Measurements from ENCODE around the gene SLC35E1.

SLC35E1 gene

DNA sequence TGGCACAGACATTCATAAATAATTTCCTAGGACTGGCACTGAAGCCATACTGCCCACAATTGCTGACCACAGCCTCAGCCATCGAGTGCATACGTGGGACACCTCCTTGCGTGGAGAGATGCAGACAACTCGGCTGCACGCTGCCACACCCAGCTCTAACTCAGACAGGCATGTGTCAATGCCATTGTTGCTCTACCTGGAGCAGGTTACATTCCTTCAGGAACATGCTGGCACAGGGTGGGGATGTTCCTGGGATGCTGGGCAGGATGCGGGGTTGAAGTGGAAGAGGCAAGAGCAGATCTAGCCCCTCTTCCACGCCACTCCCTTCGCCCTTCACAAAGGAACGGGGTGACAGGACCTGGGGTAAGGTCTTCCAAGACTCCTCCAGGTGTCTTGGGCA is 24.2 kb upstream of the SLC35E1 start:
- no peak for DNase-seq

GRCh38 chr19:16595097-16595496 is 22.9 kb upstream of the SLC35E1 start:
- DNase-seq, result no peak

DNA sequence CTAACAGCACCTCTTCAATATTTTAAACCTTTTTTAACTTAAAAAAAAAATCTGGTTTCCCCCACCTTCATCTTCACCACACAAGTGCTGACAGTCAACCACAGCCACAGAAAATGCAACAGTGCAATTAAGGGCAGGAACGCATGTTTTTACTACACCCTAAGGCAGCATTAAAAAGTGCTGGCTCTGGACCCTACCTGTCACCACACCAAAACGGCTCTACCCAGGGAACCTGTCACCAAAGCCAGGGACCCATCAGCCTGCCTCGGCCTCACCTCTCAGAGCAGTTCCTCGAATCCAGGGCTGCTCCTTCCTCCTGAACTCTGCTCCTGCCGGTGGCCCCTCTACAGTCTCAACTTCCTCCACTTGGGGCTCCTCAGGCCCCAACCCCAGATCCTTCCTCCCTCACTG is 22.5 kb upstream of the SLC35E1 start:
- DNase-seq, result peak; percentile 57

DNA sequence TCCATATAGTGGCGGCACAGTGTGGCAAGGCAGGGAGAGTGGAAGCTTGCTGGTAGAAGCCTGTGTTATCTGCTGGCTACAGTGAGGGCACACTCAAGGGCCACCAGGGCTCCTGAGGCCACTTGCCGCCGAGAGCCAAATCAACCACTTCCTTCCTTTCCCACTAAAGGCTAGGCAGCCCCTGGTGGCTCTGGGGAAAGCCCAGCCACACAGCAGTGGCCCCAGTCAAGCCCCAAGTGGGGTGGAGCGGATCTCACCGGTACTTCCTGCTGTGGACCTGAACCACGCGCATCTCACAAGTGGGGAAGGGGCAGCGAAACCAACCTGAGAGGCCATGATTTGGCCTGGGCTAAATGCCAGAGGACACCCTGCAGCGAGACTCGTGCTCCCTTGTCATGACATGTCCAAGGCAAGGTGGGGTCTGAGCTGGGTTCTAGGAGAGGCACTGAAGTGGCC is 21.9 kb upstream of the SLC35E1 start:
- DNase-seq, result peak; percentile 53

GRCh38 chr19:16593181-16593580 is 21.0 kb upstream of the SLC35E1 start:
- DNase-seq, result no peak

GRCh38 chr19:16591803-16592556 is 19.8 kb upstream of the SLC35E1 start:
- no peak for DNase-seq

DNA sequence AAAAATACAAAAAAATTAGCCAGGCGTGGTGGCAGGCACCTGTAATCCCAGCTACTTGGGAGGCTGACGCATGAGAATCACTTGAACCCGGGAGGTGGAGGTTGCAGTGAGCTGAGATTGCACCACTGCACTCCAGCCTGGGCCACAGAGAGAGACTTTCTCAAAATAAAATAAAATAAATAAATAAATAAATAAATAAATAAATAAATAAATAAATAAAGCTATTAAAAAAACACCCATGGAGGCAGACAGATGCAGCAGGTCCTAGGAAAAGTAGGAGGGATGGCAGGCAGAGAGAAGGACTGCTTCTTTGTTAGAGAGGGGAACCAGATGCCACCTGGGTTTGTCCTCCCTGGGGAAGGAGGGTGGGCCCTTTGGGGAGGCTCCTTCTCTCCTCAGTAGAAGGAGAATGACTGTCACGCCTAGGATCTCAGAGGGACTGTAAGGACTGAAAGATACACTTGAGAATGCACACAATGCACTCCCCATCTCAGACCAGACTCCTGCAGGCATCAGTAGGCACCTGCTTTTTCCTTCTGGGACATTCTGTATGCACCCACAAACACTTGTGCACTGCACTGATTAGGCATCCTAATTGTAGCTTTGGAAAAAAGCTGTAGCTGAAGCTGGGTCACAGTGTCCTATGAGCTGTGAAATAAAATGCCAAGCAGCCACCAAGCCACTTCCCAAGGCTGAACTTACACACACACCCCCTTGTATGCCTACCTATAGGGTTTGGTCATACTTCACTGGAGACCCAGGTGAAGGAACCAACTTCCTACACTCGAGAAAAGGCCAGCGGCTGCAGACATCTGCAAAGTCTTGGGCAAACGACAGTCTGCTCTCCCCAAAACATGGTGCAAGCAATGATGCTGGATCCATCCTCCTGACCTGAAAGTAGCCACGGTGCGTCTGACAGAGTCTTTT is 18.9 kb upstream of the SLC35E1 start:
- DNase-seq, result no peak

GRCh38 chr19:16589917-16590316 is 17.7 kb upstream of the SLC35E1 start:
- no peak for DNase-seq

GRCh38 chr19:16588824-16589577 is 16.8 kb upstream of the SLC35E1 start:
- no peak for DNase-seq

DNA sequence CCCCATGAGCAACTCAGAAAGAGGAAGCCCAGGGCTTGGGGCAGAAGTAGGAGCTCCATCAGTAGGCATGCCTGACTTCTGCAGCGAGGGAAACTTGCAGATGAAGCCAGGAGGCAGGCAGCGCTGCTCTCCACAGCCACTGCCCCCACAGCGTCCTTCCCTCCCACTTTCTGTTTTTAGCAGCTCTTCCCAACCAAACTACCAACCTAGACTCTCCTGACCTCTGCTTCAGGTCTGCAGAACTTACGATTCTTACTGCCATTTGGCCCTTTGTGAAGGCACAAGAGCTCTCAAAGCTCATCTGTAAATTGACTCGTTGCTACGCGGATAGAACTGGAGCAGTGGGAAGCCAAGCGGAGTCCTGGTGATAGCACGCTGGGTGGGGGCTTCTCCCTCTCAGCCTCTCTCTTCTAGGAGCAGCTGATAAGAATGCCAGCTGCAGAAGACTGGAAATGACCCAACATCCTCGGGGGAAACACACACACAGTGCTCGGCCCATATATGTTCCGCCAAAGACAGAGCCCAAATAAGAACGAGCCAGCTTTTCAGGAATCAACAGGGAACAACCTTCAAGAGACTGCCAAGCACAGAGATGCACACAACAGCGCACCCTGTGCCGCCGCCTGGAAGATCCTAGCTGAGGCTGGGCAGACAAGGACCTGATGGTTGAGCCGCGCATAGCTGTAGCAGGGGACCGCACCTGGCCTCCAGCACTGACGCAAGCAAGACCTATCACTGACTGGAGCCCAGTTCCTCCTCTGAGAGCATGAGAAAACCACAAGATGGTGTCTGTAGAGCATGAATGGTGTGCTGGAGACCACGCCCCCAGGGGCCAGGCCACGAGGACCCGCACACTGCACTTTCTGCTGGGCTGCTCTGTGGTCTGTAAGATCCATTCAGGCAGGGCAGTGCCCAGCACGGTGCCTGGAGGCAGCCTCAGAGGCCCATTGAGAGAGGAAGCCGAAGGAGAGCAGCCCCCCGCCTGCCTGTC is 15.9 kb upstream of the SLC35E1 start:
- DNase-seq, result peak; percentile 58

DNA sequence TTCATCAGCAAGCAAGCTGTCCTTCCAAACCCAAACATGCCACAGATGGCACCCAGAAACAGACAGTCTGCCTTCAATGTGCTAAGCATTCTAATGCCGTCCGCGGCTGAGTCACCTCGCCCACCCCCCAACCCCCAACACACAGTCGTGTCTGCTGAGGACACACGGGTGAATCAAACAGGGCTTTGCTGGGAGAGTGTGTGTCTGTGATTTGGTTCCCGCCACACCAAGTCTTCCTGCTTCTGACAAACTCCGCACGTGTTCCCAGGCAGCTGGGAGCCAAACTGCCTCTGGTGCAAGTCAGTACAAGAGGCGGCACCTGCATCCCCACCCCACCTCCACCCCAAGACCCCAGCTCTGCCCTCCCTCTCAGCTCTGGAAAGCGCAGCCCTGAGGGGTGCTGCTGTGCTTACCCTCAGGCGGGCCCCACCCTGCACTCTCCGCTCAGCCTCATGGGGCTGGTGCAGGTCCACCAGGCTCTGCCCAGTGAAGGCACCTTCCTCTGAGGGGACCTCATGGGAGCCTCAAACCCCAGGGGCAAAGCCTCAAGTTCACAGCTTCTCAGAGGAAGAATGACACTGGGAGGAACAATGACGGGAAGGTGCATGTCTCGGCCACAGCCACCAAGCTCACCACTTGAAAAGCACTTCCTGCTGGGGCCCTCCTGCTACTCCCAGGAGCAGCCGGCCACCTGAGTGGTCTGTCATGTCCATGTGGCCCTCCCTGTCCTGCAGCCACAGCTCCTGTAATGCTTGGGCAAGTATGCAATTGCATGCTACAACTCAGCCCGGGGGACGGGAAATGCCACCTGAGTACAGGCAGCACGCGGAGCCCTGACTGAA is 15.0 kb upstream of the SLC35E1 start:
- DNase-seq, result peak; percentile 84

DNA sequence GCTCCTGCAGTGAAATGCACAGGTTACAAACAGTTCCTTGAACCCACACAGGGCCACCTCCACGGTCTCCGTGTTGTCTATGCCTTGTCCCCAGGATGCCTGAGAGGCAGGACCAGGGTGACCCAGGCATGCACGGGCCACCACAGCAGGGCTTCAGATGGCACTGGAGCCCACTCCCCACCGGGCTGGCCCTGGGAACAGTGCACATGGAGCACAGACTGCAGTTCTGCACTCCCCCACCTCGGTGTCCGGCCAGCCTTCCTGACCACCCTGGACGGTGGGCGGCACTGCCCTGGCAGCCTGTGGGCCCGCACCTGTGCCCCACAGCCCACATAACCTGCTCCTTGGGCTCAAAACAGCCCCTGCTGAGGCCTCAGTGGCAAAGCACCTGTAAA is 14.3 kb upstream of the SLC35E1 start:
- no peak for DNase-seq

- DNase-seq, result peak; percentile 56
Measured at GRCh38 chr19:16585808-16586476, 13.7 kb upstream of the SLC35E1 start.

GRCh38 chr19:16585094-16585801 is 13.0 kb upstream of the SLC35E1 start:
- DNase-seq, result no peak

DNA sequence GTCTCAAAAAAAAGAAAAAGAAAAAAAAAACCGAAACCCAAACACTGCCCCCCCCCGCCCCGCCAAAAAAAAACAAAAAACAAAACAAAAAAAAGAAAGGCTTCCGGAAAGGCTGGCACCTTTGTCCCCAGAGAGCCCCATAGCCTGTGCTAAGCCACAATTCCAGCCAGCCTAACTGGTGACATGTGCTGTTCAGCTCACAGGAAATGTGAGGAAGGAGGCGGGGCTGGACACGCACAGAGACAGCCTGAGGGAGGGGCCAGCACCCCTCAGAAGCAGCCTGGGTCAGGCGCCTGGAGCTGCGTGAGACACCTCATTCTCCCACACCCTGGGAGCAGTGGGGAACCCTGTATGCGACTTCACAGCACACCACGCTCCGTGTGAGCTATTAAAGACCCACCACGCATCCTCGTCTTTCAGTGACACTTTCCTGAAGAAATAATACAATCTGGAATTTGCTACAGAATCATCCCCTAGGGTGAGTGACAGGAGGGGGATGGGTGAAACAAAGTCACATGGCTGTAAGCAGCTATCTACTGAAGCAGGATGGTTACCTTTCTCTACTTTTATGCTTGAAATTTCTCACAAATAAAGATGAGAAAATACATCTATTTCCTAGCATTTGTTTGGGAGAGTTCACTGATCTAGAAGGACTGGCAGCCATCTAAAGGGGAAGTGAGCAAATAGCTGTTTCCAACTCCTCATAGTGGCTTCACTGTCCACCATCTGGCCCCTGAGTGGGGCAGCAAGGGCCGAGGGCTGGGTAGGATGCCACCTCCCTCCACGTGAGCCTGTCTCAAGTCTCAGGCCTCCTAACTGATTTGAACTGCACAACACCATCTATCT is 12.3 kb upstream of the SLC35E1 start:
- peak; percentile 96 for DNase-seq

DNA sequence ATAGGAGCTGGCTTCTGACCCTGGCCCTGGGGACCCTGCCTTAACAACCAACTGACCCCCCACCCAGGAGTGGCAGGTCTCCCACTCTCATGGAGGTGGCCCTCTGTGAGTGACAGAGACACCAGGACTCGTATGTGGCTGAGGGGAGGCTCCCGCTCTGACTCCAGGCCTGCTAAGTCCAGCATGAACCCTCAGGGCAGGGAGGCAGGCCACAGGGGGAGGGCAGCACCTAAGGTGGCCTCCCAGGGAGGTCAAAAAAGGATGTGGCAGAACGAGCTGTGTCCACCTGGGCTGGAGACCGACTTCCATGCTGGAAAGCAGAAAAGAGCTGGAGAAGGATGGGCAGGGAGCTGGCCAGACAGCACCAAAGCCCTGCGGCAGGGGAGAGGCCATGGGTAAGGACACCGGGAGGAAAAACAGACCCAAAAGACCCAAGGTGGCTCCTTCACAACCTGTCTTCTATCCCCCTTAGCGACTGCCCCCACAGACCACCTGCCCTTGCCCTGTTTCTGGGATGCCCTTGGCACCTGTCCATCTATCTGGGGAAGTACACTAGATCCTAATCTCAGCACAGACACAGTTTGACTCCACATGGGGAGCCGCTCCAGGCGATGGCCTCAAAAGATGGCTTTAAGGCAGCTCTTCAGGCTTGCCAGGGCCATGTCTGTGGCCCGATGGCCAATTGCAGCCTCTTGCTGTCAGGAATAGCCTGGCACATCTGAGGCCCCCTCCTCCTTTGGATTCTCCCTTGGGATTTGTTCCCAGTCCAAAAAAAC is 10.5 kb upstream of the SLC35E1 start:
- no peak for DNase-seq

DNA sequence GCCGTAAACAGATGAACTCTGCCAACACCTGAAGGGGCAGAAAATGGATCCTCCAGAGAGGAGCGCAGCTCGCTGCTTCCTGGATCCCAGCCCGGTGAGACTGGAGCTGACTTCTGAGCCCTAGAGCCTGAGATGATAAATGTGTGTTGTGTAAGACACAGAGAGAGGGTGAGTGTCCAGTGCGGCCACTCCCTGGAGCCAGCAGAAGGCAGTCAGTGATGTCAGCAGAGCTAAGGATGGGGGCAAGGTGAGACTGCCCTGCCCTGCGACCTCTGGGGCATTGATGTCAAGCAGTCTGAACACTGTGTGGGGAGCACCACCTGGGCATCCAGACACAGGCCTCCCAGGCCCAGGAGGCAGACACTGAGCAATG is 9.7 kb upstream of the SLC35E1 start:
- DNase-seq, result no peak

Measured in CD4-positive, alpha-beta T cell treated with Interleukin-4 for 4 hours (primary cell).